C4-2B (cell line): ENCODE results near the gene CERCAM.

Experiments
- ZFX ChIP-seq: fragments of 450-650 bp; IDR thresholded peaks from 2 replicates; pipeline ENCODE4 v1.6.1; 2017
- TF ChIP-seq, protein P1 (sequence below): fragments of 450-650 bp; conservative IDR thresholded peaks from 2 replicates; pipeline ENCODE4 v1.5.1; 2017; ENCODE audit warnings: mild to moderate bottlenecking

GRCh38 chr9:128416014-128416413, 4.6 kb upstream of the CERCAM start:
- TF ChIP-seq, protein P1, sequence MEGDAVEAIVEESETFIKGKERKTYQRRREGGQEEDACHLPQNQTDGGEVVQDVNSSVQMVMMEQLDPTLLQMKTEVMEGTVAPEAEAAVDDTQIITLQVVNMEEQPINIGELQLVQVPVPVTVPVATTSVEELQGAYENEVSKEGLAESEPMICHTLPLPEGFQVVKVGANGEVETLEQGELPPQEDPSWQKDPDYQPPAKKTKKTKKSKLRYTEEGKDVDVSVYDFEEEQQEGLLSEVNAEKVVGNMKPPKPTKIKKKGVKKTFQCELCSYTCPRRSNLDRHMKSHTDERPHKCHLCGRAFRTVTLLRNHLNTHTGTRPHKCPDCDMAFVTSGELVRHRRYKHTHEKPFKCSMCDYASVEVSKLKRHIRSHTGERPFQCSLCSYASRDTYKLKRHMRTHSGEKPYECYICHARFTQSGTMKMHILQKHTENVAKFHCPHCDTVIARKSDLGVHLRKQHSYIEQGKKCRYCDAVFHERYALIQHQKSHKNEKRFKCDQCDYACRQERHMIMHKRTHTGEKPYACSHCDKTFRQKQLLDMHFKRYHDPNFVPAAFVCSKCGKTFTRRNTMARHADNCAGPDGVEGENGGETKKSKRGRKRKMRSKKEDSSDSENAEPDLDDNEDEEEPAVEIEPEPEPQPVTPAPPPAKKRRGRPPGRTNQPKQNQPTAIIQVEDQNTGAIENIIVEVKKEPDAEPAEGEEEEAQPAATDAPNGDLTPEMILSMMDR = no peak
- no peak for TF ChIP-seq ZFX
